Smooth muscle cell (in vitro differentiated cells): ENCODE results near the gene SLC13A2. TPM values are rescaled to one million over a fixed set of nuclear protein-coding genes. Genes with fewer than 3 reads are reported as not detected.

Experiments
- DNase-seq: peaks from one replicate; lab custom pipeline; 2025; ENCODE audit not compliant: unreplicated experiment; lab: John Stamatoyannopoulos, UW
- H2AFZ ChIP-seq: fragments of 200-600 bp; sonication (generic); 2 replicates; pipeline ENCODE4 v1.6.0; 2016; ENCODE audit warnings: antibody characterized with exemption, low read depth, mild to moderate bottlenecking
- H3F3A ChIP-seq: fragments of 200-600 bp; sonication (generic); 2 replicates; pipeline ENCODE4 v1.6.0; 2017; ENCODE audit warnings: antibody characterized with exemption, low read depth
- H3K27ac ChIP-seq: fragments of 200-600 bp; sonication (generic); 2 replicates; pipeline ENCODE4 v1.5.1; 2016; ENCODE audit warnings: low read depth, mild to moderate bottlenecking
- H3K27me3 ChIP-seq: fragments of 200-600 bp; sonication (generic); 2 replicates; pipeline ENCODE4 v1.6.1; 2016; ENCODE audit warnings: low read depth, mild to moderate bottlenecking
- H3K36me3 ChIP-seq: fragments of 200-600 bp; sonication (generic); 2 replicates; pipeline ENCODE4 v1.5.1; 2016; ENCODE audit warnings: low read depth
- H3K4me1 ChIP-seq: fragments of 200-600 bp; sonication (generic); 2 replicates; pipeline ENCODE4 v1.5.1; 2016; ENCODE audit warnings: low read depth
- H3K4me2 ChIP-seq: fragments of 200-600 bp; sonication (generic); 2 replicates; pipeline ENCODE4 v1.6.0; 2016; ENCODE audit warnings: mild to moderate bottlenecking
- H3K4me3 ChIP-seq: fragments of 200-600 bp; sonication (generic); 2 replicates; pipeline ENCODE4 v1.5.1; 2016; ENCODE audit warnings: mild to moderate bottlenecking
- H3K79me2 ChIP-seq: fragments of 200-600 bp; sonication (generic); 2 replicates; pipeline ENCODE4 v1.6.0; 2016; ENCODE audit warnings: low read depth, mild to moderate bottlenecking
- H3K9ac ChIP-seq: fragments of 200-600 bp; sonication (generic); 2 replicates; pipeline ENCODE4 v1.6.0; 2016; ENCODE audit warnings: low read depth
- H3K9me3 ChIP-seq: fragments of 200-600 bp; sonication (generic); replicated peaks from 2 replicates; pipeline ENCODE4 v1.5.1; 2016; ENCODE audit warnings: low read depth
- H4K20me1 ChIP-seq: fragments of 200-600 bp; sonication (generic); 2 replicates; pipeline ENCODE4 v1.6.0; 2016; ENCODE audit warnings: low read depth
- WGBS: methylation state at CpG from one replicate; pipeline ENCODE4 v1.1.7; 2016; ENCODE audit warnings: low lambda C conversion rate; 5-methylcytosine and 5-hydroxymethylcytosine counted together
- polyA plus RNA-seq: library from polyadenylated mRNA; unstranded; fragments of >200 nt; fragmentation: Nextera tagmentation; extraction: Ambion mirVana; gene quantifications from 2 replicates; pipeline ENCODE4 v1.2.1, GENCODE V29; 2016
- total RNA-seq: library from RNA; depleted of rRNA; stranded (reverse); fragments of >200 nt; gene quantifications from 2 replicates; pipeline ENCODE4 v1.2.3, GENCODE V29; 2014
- TF ChIP-seq, protein P1 (sequence below): fragments of 200-600 bp; sonication (generic); IDR thresholded peaks from 2 replicates; pipeline ENCODE4 v1.5.1; 2017; ENCODE audit warnings: borderline replicate concordance, mild to moderate bottlenecking, antibody characterized with exemption; ENCODE audit not compliant: insufficient read depth, poor library complexity, severe bottlenecking

SLC13A2 gene
- total and polyA plus RNA-seq, 2 experiments from 2014 or later, result not detected

GRCh38 chr17:28530250-28530649 is 56.8 kb downstream of the SLC13A2 start:
- H3K9me3 ChIP-seq, result no peaks in the 10 kb centered on the region
- WGBS, result 96% methylated on average over 4 of the region's 4 CpGs

DNA sequence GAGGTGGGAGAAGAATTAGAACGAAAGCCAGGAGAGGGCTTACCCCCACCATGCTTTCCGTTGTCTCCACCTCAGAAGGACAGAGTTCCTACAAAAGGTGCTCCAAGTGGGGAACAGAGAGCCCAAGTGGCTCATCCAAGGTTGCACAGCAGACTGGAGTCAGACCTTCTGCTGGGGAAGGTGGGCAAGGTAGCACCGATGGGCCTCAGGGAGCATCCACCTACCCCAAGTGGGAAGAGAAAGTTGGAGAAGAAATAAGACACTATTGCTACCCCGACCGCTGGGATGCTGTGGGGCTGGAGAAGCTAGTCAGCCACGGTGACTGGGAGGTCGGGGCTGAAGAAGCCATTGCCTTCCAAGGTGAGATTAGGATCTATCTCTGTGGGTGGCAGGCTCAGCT is 57.5 kb downstream of the SLC13A2 start:
- Histone ChIP-seq H3K36me3 (no peaks in the 10 kb centered on the region), H3K9me3 (no peaks in the 10 kb centered on the region), H3K4me3 (no peak overlapping the region), H4K20me1 (no peaks in the 10 kb centered on the region), H3K9ac (no peak overlapping the region), H3K79me2 (no peaks in the 10 kb centered on the region), H3K27me3 (no peaks in the 10 kb centered on the region), H3K4me1 (no peaks in the 10 kb centered on the region), H3K27ac (no peak overlapping the region), H3F3A (no peaks in the 10 kb centered on the region), H2AFZ (no peak overlapping the region), H3K4me2 (no peak overlapping the region)
- no peak for DNase-seq
- TF ChIP-seq, protein P1, sequence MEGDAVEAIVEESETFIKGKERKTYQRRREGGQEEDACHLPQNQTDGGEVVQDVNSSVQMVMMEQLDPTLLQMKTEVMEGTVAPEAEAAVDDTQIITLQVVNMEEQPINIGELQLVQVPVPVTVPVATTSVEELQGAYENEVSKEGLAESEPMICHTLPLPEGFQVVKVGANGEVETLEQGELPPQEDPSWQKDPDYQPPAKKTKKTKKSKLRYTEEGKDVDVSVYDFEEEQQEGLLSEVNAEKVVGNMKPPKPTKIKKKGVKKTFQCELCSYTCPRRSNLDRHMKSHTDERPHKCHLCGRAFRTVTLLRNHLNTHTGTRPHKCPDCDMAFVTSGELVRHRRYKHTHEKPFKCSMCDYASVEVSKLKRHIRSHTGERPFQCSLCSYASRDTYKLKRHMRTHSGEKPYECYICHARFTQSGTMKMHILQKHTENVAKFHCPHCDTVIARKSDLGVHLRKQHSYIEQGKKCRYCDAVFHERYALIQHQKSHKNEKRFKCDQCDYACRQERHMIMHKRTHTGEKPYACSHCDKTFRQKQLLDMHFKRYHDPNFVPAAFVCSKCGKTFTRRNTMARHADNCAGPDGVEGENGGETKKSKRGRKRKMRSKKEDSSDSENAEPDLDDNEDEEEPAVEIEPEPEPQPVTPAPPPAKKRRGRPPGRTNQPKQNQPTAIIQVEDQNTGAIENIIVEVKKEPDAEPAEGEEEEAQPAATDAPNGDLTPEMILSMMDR, result no peak
- WGBS, result 79% methylated on average over 7 of the region's 7 CpGs

More at GRCh38 chr17:28530250-28530649, 56.8 kb downstream of the SLC13A2 start:
- Histone ChIP-seq H3K4me2 (no peak overlapping the region), H3K4me1 (peaks cover 1% of the 10 kb centered on the region), H3K27ac (no peak overlapping the region), H3K27me3 (no peaks in the 10 kb centered on the region), H3K36me3 (no peaks in the 10 kb centered on the region), H3K79me2 (no peaks in the 10 kb centered on the region), H3F3A (no peaks in the 10 kb centered on the region), H3K4me3 (no peak overlapping the region), H2AFZ (no peak overlapping the region), H4K20me1 (no peaks in the 10 kb centered on the region), H3K9ac (no peak overlapping the region)
- DNase-seq, result no peak
- TF ChIP-seq, protein P1, result no peak

DNA sequence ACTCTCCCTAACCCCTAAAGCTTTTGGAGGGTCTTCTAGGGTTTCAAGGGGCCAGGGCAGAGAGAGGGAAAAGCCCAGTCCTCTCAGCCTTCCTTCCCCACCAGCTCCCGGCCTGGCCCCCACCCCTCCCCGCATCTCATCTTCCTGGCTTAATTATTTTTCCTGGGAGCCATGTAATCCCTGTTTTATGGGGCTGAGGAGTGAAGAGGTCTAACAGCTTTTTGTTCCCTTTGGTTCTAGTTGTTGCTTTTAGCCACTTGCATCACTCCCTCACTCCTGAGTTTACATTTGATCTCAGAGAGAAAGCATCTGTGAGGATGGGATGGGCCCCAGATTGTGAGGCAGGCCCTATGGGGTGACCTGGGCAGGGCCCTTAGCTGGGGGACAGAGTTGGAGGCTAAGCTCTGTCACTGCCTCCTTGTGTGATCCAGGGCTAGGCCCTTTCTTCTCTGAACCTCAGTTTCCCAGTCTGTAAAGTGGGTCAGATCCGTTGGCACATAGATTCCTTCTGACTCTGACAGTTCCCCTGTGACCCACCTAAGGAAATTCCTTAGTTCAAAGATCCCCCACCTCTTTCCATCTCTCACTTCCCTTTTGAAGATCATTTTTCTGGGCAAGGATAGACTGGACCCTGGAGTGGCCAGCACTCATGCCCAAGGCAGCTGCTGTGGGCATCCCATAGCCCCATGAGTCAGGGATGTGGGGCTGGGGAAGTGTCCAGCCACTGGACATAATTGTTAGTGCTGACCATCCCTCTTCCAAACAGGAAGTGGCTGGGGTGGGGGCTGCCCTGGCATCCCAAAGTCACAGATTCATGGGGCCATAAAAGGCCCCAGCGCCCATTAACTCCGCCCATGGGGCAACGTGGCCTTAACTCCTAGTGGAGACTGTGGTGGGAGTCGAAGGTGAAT is 58.9 kb downstream of the SLC13A2 start:
- H3F3A ChIP-seq, result no peaks in the 10 kb centered on the region
- no peaks in the 10 kb centered on the region for H3K27me3 ChIP-seq
- no peak for DNase-seq
- no peak overlapping the region for H3K4me3 ChIP-seq
- H4K20me1 ChIP-seq, result no peaks in the 10 kb centered on the region
- H3K27ac ChIP-seq, result no peak overlapping the region
- H3K4me1 ChIP-seq, result no peaks in the 10 kb centered on the region
- no peak overlapping the region for H2AFZ ChIP-seq
- no peaks in the 10 kb centered on the region for H3K9me3 ChIP-seq
- H3K36me3 ChIP-seq, result no peaks in the 10 kb centered on the region
- H3K4me2 ChIP-seq, result no peak overlapping the region
- no peak overlapping the region for H3K9ac ChIP-seq
- TF ChIP-seq, protein P1, result no peak
- WGBS, result 81% methylated on average over 7 of the region's 7 CpGs
- no peaks in the 10 kb centered on the region for H3K79me2 ChIP-seq
